ENCODE results near the gene TIFAB. TPM values are rescaled to one million over a fixed set of nuclear protein-coding genes. Genes with fewer than 3 reads are reported as not detected.

TIFAB gene
- total RNA-seq, 1 donor from 2014 or later = not detected

DNA sequence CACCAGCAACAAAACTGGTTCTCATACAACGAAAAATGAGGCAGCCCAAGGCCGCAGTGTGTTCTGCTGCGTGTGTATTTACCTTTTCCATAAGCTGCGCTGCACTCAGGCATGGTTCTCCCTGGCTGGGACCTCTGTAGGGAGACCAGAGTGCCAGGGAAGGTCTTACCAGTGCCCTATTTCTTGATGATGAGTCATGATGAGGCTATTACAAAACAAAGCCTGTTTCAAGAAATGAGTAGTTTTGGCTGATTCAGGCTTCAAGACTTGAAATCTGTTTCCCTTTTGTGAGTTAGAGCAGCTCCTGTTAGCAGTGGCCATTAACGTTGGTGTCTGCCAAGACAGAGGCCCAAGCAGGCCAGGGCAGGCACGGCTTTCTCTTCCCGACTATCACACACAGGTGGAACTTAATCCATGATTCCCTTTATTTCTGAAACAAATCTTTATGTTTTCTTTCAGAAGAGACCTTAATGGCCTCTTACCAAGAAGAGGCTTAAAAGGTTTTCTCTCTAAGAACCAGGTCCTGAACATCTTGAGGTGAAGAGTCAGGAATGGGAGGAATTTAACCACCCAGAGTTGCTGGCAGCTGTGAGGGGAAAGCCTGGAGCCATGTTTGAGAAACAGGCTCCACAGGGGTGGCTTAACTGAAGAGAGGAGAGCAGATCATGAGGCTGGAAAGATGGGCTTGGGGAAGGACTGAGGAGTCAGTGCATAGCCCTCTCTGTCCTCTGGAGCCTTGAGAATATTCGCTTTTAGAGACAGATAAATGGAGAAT is 41.4 kb upstream of the TIFAB start:
- TF ChIP-seq, protein P1, sequence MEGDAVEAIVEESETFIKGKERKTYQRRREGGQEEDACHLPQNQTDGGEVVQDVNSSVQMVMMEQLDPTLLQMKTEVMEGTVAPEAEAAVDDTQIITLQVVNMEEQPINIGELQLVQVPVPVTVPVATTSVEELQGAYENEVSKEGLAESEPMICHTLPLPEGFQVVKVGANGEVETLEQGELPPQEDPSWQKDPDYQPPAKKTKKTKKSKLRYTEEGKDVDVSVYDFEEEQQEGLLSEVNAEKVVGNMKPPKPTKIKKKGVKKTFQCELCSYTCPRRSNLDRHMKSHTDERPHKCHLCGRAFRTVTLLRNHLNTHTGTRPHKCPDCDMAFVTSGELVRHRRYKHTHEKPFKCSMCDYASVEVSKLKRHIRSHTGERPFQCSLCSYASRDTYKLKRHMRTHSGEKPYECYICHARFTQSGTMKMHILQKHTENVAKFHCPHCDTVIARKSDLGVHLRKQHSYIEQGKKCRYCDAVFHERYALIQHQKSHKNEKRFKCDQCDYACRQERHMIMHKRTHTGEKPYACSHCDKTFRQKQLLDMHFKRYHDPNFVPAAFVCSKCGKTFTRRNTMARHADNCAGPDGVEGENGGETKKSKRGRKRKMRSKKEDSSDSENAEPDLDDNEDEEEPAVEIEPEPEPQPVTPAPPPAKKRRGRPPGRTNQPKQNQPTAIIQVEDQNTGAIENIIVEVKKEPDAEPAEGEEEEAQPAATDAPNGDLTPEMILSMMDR (IDR thresholded peaks at IDR 0.05; ENCODE audit: unreplicated experiment) = no peak
- Mint-ChIP-seq H3K27ac (ENCODE audit: unreplicated experiment) (no peak overlapping the region), H3K4me1 (ENCODE audit: unreplicated experiment) (peaks cover 10% of the 10 kb centered on the region), H3K27me3 (ENCODE audit: unreplicated experiment) (peaks cover 15% of the 10 kb centered on the region), H3K4me3 (ENCODE audit: unreplicated experiment) (no peak overlapping the region), H3K36me3 (ENCODE audit: low read depth, unreplicated experiment) (peaks cover under 1% of the 10 kb centered on the region), H3K9me3 (ENCODE audit: unreplicated experiment) (no peaks in the 10 kb centered on the region)
- DNase-seq (ENCODE audit: low spot score) = no peak

DNA sequence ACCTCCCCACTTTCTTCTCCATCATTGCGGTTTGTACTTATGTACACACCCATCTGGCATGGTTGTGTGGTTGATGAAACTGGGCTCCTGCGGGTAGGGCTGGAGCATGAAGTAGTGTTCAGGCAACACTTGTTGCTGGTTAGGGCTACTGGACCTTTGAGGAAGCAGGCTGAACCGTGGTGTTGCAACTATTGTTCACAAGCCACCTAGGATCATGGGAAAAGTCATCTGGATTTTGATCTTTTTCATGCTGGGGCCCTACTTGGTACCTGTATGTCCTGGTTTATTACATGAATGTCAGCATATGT is 40.1 kb upstream of the TIFAB start:
- Mint-ChIP-seq H3K9me3 (ENCODE audit: unreplicated experiment) (no peaks in the 10 kb centered on the region), H3K36me3 (ENCODE audit: low read depth, unreplicated experiment) (peaks cover 4% of the 10 kb centered on the region), H3K4me1 (ENCODE audit: unreplicated experiment) (peaks cover 12% of the 10 kb centered on the region), H3K4me3 (ENCODE audit: unreplicated experiment) (no peak overlapping the region), H3K27me3 (ENCODE audit: unreplicated experiment) (peaks cover 25% of the 10 kb centered on the region), H3K27ac (ENCODE audit: unreplicated experiment) (no peak overlapping the region)
- no peak for DNase-seq (ENCODE audit: low spot score)
- TF ChIP-seq, protein P1 (IDR thresholded peaks at IDR 0.05; ENCODE audit: unreplicated experiment) = no peak

DNA sequence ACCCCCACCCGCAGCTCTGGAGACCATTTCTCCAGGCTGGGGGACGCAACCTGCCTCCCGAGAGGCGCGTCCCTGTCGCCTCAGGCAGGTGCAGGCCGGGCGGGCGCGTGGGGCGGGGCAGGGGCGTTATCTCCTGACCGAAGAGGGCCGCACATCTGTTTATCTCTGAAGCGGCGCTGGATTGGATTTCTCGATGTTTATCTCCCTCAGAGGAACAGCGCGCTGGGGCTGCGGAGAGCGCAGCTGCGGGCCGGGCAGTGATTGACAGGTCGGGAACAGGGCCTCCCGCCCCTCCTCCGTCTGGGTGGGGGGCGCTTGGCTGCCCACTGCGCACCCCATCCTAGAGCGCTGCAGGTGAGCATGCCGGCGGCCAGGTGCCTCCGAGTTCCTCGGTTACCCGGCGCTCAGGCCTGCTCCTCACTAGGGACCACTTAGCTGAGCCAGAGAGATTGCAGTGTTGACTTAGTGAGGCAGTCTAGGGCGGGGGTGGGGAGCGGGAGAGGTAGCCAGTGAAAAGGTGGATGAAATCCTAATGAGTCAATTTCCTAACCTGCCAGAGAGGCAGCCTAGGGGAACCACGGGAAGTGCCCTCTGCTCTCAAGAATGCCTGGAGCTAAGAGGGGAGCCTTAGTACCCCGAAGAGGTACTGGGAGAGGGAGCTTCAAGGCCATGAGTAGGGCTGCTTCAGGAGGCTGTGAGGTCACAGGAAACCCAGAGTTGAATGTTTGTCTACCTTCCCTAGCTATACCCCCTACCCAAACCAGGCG is 39.6 kb upstream of the TIFAB start:
- peaks cover 12% of the 10 kb centered on the region for H3K4me1 Mint-ChIP-seq (ENCODE audit: unreplicated experiment)
- H3K4me3 Mint-ChIP-seq (ENCODE audit: unreplicated experiment) = no peak overlapping the region
- peaks cover 4% of the 10 kb centered on the region for H3K36me3 Mint-ChIP-seq (ENCODE audit: low read depth, unreplicated experiment)
- TF ChIP-seq, protein P1 (IDR thresholded peaks at IDR 0.05; ENCODE audit: unreplicated experiment) = no peak
- H3K27ac Mint-ChIP-seq (ENCODE audit: unreplicated experiment) = no peak overlapping the region
- DNase-seq (ENCODE audit: low spot score) = no peak
- H3K27me3 Mint-ChIP-seq (ENCODE audit: unreplicated experiment) = peaks cover 24% of the 10 kb centered on the region
- no peaks in the 10 kb centered on the region for H3K9me3 Mint-ChIP-seq (ENCODE audit: unreplicated experiment)

DNA sequence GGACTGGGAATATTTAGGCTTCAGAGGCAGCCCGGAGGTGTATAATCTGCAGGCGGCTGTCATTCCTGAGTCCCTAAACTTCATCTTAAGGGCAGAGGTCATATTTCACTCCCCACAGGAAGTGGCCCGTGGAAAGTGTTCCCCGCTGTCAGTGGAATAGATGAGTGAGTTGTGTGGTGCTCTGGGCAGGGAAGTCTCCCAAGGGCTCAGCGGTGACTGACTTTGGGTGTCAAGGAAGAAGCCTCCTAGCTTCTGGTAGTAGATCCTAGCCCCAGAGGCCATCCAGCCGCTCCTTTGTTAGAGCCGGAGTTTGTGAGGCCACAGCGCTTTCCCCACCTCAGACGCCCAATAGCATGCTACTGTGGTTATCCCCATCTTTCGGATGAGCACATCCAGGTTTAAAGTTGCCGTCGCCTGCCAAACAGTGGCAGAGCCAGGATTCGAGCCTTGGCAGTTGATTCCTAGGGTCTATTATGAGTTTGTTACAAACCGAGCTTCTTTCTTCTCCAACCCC is 38.9 kb upstream of the TIFAB start:
- Mint-ChIP-seq H3K27me3 (ENCODE audit: unreplicated experiment) (peaks cover 29% of the 10 kb centered on the region), H3K4me1 (ENCODE audit: unreplicated experiment) (peaks cover 12% of the 10 kb centered on the region)

More for the DNA sequence above, 38.9 kb upstream of the TIFAB start:
- no peaks in the 10 kb centered on the region for H3K9me3 Mint-ChIP-seq (ENCODE audit: unreplicated experiment)
- H3K4me3 Mint-ChIP-seq (ENCODE audit: unreplicated experiment) = no peak overlapping the region
- H3K27ac Mint-ChIP-seq (ENCODE audit: unreplicated experiment) = no peak overlapping the region
- DNase-seq (ENCODE audit: low spot score) = no peak
- TF ChIP-seq, protein P1 (IDR thresholded peaks at IDR 0.05; ENCODE audit: unreplicated experiment) = no peak
- H3K36me3 Mint-ChIP-seq (ENCODE audit: low read depth, unreplicated experiment) = peaks cover 4% of the 10 kb centered on the region

Data from endothelial cell (in vitro differentiated cells).